Left renal pelvis (tissue), 4 donors: ENCODE measurements around the gene HDGFL2. TPM values are rescaled to one million over a fixed set of nuclear protein-coding genes. Genes with fewer than 3 reads are reported as not detected.

Source experiments
- DNase-seq, 4 donors: peaks; one replicate each; pipeline ENCODE4 v3.0.0-alpha.2; 2013; ENCODE audit warnings: low read depth in 4 of 4, low spot score in 3 of 4
- polyA plus RNA-seq, 4 donors: library from polyadenylated mRNA; unstranded; fragments of 120-200 nt; gene quantifications; one replicate each; pipeline ENCODE4 v1.2.1, GENCODE V29; 2013; ENCODE audit not compliant: insufficient read length in 4 of 4

Gene HDGFL2
- polyA plus RNA-seq = 10 to 100 TPM; 62.6 to 88.6 (median 66.3) TPM

DNA sequence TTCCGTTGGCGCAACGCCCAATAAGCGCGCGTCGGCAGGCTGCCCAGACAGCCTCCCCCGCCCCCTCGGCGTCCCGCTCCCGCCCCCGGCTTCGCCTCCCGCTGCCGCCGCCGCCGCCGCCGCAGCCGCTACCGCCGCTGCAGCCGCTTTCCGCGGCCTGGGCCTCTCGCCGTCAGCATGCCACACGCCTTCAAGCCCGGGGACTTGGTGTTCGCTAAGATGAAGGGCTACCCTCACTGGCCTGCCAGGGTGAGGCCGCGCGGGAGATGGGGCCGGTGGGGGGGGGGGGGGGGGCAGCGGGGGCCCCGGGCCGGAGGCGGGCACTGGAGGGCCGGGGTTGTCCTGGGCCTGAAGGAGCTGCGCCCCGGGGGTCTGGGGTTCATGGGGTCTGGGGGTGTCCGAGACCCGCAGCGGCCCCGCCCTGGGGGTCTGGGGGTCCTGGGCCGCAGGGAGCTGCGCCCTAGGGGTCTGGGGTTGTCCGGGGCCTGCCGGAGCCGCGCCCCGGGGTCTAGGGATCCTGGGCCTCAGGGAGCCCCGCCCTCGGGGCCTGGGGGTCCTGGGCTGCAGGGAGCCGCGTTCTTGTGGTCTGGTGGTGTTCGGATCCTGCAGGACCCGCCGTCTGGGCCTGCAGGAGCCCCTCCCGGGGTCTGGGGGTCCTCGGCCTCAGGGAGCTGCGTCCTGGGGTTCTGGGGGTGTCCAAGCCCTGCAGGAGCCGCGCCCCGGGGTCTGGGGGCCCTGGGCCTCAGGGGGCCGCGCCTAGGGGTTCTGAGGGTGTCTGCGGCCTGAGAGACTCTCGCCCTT lies at the start of gene HDGFL2:
Gene HDGFL2 (plus strand): TSS at position 124 of the 801 bp plus-strand sequence. CDS start 54 bp downstream, at position 178.
- no peak for DNase-seq

DNA sequence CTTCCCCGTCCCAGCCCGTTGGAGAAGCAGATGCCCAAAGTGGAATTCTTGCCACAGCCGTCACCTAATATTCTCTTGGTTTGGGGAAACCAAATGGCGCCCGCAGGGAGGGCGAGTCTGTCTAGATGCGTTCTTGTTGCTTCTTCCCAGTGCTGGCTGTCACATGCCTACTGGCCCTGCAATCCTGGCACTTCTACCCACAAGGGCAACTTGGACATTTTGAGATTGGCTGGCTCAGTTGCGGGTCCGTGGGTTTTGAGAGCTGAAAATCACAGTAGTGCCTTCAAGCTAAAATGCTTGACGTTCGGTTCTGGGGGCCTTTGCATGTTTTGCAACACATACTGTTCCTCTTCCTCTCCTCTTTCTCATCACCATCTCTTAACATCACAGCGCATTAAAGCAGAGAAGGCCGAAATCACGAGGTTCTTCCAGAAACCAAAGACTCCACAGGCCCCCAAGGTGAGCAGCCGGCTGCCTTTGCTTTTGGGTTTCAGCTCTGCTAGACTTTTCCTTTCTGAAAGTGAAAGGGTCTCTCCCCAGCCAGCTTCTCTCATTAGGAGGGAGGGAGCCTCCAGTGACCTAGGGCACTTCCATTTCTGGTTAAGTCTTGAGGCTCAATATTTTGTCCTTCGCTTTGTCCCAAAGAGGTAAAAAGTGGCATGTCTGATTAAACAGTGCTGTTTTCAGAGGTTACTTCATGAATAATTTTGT lies 48.5 kb upstream of the HDGFL2 start:
- DNase-seq = no peak

DNA sequence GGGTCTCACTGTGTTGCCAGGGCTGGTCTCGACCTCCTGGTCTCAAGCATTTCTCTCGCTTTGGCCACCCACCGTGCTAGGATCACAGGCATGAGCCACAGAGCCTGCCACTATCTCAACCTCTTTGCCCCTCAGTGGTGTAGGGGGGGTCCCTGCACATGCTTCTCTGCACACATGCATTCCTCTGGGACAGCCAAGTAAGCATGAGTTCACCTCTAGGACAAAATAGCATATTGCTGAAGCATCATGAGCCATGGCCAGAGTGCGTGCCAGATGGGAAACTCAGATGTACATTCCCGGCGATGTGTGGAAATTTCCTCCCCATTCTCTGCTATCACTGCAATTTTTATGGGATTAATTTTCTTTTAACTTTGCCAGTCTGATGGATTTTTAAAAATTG lies 46.6 kb upstream of the HDGFL2 start:
- DNase-seq = no peak

DNA sequence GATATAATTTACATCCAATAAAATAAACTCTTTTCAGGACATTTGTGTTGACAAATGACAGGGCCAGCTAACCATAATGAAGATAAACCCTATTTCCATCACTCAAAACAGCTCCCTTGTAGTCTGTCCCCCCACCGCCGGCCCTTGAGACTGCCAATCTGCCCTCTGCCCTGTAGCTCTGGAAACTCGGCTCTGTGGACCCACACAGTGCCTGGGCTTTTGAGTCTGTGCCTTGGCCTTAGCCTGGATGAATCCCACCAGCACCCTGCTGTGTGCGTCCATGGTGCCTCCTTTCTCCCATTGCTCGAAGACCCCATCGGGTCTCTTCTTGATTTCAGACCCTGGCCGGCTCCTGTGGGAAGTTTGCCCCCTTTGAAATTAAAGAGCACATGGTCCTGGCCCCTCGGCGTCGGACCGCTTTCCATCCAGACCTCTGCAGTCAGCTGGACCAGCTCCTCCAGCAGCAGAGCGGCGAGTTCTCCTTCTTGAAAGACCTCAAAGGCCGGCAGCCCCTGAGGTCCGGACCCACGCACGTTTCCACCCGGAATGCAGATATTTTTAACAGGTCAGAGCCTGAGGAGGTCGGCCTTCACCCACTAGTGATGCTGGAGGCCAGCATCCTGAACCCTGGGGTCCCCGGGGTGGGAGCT lies 43.6 kb upstream of the HDGFL2 start:
- no peak for DNase-seq

DNA sequence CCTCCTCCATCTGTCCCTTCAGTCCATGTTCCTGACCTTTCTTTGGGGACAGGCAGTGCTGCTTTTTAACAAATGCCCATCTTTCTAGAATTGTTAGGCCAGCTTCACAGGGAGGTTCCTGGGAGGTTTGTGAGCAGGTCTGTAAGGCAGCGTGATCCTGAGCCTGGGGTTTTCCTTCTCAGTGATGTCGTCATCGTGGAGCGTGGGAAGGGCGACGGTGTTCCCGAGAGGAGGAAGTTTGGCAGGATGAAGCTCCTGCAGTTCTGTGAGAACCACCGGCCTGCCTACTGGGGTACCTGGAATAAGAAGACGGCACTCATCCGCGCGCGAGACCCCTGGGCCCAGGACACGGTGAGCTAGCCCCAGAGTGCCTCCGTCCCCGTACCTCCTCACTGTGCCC lies 42.8 kb upstream of the HDGFL2 start:
- no peak for DNase-seq

DNA sequence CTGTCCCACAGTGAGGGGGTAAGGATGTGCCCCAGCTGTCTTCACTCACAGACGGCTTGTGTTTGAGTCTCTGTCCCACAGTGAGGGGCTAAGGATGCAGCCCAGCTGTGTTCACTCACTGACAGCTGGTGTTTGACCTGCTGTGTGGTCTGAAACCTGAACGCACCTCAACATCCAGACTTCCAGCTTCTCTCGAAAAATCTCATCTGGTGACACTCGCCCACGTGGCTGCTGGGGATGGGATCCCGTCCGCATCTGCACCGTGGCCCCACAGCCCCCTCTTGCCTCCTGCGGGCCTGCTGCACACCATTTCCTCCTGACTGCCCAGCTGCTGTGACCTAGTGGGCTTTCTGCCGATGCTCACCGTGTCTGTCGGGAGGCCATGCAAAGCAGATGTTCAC lies 42.3 kb upstream of the HDGFL2 start:
- peak in 2 of 4 donors; percentile 24 to 60 for DNase-seq

DNA sequence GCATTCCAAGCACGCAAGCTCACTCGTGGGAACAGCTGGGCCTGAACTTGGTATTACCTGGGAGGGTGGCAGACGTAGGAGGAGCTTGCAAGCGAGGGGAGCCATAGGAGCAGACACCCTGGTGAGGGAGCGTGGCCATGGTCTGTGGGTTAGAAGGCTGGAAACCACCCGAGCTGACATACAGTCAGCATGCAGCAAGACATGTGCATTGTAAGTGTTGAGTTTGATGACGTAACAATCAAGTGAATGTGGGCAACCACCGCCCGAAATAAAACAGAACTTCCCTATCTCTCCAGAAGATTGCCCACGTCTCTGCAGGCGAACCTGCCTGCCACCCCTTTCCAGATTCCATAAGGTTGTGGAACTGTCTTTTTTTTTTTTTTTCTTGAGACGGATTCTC lies 41.3 kb upstream of the HDGFL2 start:
- no peak for DNase-seq

DNA sequence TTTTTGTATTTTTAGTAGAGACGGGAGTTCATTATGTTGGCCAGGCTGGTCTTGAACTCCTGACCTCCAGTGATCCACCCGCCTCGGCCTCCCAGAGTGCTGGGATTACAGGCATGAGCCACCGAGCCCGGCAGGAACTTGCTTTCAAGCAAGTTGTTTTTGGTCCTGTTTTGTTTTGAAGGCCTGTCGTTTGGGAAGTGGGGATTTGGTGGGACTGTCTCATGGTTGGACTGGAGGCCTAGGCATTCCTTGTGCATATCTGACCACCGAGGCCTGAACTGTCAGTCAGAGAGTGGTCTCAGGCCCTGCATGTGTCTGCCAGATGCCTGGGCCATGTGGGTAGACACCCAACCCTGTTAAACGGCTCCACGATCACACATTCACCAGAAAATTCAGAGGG lies 40.8 kb upstream of the HDGFL2 start:
- DNase-seq = no peak

DNA sequence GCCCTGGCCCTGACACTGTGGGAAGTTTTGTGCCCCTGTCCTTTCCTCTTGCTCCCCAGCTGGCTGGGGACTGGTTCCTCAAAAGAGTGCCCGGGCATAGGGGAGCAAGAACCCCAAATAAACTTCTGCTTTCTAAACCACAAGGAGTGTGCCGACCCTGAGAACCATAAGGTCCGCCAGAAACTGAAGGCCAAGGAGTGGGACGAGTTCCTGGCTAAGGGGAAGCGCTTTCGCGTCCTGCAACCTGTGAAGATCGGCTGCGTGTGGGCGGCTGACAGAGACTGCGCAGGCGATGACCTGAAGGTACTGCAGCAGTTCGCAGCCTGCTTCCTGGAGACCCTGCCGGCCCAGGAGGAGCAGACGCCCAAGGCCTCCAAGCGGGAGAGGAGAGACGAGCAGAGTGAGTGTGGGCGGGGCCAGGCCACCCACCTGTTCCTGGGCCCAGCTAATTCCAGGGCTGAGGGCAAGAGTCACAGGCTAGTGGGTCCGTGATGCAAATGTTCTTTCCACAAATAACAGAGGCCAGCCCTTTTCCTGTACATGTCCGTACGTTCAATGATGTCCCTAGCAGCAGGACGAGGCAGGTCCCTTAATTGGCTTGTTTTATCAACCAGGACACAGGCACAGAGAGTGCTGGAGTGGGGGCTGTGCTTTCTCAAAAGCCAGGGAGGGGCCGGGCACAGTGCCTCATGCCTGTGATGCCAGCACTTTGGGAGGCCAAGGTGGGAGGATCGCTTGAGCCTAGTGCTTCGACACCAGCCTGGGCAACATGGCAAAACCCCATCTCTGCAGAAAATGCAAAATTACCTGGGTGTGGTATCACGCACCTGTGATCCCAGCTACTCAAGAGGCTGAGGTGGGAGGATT lies 40.1 kb upstream of the HDGFL2 start:
- no peak for DNase-seq

DNA sequence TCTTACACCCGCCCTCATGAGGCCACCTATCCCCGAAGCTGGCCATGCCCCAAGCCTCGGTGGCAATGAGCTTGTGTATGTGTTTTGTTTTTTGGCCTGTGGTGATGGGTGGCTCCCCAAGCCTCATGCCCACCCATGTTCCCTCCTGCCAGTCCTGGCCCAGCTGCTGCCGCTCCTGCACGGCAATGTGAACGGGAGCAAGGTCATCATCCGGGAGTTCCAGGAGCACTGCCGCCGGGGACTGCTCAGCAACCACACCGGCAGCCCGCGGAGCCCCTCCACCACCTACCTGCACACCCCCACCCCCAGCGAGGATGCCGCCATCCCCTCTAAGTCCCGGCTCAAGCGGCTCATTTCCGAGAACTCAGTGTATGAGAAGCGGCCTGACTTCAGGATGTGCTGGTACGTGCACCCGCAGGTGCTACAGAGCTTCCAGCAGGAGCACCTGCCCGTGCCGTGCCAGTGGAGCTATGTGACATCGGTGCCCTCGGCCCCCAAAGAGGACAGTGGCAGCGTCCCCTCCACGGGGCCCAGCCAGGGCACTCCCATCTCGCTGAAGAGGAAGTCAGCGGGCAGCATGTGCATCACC lies 39.1 kb upstream of the HDGFL2 start:
- no peak for DNase-seq

DNA sequence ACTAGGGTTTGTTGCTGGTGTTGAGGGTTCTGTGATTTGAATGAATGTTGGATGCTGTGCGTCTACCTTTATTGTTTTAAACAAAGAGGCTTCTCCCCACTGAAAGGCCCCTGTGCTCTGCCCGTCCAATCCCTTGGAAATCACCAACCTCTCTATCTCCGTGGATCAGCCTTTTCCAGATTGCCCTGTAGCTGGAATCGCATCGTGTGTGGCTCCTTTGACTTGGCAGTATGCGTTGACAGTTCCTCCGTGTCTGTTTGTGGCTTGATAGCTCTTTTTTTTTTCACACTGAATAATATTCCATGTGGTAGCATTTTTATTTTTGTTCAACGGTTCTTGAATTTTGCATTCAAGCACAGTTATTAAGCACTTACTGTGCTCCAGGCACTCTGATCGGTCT lies 37.7 kb upstream of the HDGFL2 start:
- DNase-seq = no peak

DNA sequence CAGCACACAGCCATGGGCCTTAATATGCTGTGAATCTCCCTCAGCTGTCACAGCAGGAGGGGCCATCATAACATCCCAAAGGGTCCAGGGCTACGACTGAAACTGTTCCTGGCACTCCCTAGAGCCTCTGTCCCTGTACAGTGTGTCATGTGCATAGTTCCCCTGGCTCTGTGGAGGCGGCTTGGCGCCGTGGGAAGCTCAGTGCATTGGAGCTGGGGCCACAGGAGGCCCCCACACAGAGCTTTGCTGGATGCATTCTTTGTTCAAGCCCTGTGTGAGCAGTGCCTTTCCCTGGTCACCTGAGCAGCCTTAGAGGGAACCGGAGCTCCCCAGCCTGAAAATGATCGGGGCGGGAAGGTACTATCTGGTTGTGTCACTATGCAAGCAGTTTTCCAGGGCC lies 35.9 kb upstream of the HDGFL2 start:
- DNase-seq = no peak

DNA sequence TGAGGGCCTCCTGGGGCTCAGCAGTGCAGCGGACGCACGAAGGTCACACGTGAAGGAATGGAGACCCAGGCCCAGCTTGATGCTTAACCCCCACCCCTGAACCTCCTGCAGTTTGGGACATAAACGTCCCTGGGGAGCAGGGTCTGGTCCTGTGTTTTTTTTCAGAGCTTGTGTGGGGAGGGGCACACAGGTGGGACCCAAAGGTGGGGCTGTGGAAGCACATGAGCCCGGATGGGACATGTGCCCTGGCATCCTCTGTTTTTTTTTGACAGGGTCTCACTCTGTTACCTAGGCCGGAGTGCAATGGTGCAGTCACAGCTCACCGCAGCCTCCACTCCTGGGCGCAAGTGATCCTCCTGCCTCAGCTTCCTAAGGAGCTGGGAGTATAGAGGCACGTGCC lies 35.0 kb upstream of the HDGFL2 start:
- no peak for DNase-seq

DNA sequence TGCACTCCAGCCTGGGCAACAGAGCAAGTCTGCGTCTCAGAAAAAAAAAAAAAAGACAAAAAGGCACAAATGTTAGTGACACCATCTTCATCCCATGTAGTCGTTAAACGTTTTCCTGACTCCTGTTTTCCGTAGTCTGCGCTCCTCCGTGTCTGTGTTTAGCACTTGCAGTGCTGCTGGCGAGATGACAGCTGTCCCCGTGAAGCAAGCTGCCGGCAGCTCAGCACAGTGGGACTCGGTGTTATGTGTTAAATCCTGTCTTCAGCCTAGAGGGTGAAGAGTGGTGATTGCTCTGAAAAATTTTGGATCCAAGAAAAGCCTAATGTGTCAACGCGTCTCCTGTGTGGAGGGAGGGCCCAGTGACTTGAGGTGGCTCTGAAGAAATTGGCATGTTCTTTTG lies 32.9 kb upstream of the HDGFL2 start:
- DNase-seq = no peak

DNA sequence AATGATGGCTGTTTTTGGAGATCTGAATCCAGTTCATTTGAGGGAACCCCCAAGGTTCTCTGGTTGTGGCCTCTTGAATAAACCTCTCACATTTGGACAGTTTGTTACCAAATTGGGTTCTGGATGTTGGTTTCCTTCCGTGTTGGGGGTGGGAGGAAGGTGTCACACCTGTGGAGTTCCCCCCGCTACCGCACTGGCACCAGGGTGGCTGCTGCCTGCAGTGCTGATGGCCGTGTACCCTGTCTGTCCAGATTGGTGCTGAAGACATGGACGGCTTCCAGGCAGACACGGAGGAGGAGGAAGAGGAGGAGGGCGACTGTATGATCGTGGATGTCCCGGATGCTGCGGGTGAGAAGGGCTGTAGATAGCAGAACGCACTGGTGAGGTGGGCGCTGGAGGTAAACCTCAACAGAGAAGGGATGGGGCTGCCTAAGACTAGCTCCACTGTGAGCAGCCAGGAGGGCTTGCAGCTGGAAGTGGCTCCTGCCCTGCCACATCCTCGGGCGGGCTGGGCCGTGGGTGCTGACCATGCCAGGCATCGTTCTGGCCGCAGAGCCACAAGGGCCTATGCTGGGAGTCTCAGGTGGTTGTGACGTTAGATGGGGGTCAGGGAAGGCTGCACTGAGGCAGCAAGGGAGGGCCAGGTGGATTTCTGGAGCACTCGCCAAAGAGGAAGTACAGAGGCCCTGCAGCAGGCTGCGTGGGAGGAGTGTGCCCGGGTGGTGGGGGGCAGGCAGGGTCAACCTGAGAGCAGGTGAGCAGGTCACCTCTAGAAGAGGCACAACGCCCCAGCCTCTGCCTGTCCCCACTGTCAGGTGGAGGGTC lies 29.9 kb upstream of the HDGFL2 start:
- no peak for DNase-seq

DNA sequence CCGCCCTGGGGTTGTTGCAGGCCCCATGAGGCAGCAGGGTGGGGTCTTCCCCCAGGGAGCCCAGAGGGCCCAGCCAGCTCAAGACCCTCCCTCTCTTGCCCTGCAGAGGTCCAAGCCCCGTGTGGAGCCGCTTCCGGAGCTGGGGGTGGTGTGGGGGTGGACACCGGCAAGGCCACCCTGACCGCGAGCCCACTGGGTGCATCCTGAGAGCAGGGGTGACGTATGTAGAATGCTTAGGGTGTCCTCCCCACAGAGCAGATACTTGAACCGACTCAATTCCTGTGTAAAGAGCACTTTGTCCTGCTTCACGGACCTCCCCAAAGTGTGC lies 29.3 kb upstream of the HDGFL2 start:
- no peak for DNase-seq

DNA sequence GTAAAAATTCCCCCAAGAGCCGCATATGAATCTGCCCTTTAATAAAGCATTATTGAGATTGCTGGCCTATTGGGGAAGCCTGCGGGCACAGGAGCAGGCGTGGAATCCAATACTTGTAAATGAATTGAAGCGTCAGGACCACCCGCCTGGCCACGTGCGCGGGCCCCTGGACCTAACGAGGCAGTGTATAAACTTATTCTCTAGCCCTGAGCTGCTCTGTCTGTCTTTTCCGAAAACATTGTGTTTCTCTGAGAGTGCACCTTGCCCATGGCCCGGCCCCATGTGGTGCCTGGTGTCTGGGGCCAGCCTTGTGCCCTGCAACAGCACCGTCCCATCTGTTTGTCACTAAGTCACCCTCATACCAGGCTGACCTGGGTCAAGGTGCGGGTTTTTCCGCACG lies 28.9 kb upstream of the HDGFL2 start:
- no peak for DNase-seq

DNA sequence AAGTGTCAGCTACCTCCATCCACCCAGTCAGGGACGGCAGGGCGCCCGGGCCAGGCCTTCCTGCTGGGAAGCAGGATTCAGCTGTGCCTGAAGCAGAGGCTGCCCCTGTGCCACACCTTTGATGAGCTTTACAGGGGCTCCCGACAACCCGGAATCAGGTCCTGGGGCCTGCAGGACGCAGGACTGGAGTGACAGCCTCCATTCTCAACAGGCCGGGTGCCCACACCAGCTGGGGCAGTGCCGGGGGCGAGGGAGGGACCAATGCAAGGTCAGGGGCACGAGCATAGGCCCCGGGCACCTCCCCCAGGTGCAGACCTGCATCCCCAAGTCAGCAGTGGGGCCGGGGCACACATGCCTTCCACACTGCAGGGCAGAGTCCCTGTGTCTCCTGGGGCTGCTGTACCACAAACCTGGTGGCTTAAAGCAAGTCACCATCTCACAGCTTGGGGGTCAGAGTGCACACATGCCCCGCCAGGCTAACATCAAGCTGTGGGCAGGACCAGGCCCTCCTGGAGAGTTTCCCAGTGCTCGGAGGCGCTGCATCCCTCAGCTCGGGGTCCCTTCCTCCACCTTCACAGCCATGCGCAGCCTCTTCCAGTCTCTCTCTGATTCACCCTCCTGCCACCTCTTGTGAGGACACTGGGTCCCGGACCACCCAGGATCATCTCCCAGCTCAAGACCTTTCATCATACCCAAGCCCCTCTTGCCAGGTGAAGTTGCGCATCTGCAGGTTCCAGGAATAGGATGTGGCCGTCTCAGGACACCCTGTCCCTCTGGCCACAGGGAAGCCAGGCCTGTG lies 27.9 kb upstream of the HDGFL2 start:
- no peak for DNase-seq
